ENCODE results near the gene FOSL2. TPM values are rescaled to one million over a fixed set of nuclear protein-coding genes. Genes with fewer than 3 reads are reported as not detected.

FOSL2 gene
- polyA plus RNA-seq, 1 of the 3 experiments (the other 2 are of a cell fraction): 41.7 TPM

DNA sequence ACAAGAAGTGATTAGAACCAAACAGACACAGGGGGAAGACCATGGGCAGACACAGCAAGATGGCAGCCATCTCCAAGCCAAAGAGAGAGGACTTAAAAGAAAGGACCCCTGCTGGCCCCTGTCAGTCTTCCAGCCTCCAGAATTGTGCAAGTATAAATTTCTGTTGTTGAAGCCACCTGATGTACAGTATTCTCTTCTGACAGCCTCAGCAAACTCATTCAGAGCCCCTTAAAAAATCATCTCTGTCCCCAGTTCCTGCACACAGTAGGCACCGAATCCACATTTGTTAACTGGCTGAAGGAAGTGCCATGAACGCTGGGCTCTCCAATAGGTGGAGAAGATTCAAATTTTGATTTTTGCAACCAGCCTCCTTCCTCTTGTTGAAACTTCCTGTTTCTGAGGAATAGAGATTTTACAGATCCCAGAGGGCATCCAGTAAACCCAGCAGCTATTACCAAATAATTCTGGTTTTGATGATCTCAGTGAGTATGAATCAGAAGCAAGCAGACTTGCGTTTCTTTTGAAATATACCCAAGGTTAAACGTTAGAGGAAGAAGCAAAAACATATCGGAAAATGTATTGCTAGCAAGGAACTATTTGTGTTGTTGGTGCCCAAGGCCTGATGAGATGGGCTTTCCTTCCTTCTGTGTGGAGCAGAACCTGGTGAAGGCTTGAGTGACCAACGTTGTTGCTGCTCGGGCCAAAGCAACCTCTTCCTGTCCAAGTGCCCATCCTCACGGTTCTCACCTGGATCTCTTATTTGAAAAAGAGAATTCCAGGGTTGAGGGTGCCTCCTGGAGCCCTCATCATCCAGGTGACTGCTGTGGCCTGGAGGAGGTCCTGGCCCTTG lies 55.5 kb downstream of the FOSL2 start:
- 71% methylated on average over 8 of the region's 8 CpGs for WGBS (ENCODE audit: low lambda C conversion rate)
- H3K27ac ChIP-seq (ENCODE audit: low read depth in 2 of 2, low read length in 1 of 2): peak overlapping the region in 1 of 2 experiments; percentile 55; a peak in 2 of 4 replicates
- no peak for DNase-seq
- H3K9me3 ChIP-seq: no peaks in the 10 kb centered on the region
- no peaks in the 10 kb centered on the region for H4K20me1 ChIP-seq (ENCODE audit: insufficient read depth)
- no peak overlapping the region for H3K9ac ChIP-seq
- no peaks in the 10 kb centered on the region for H3K36me3 ChIP-seq (replicated peaks in 1 of 2; ENCODE audit: control insufficient read depth in 1 of 2, insufficient read depth in 2 of 2, low read length in 1 of 2)
- ChIA-PET CTCF (interaction anchor here (0.6 to 1.9 kb wide), 4 partner anchors 49 to 764 kb away, joined by 3 to 4 read pairs (median 4); no protein-coding TSS in a partner anchor), POLR2A (no interaction called here)
- peak overlapping the region; percentile 63 for H2AFZ ChIP-seq (ENCODE audit: low read depth)
- H3K27me3 ChIP-seq (ENCODE audit: insufficient read depth): no peaks in the 10 kb centered on the region
- H3K79me2 ChIP-seq (ENCODE audit: insufficient read depth): no peaks in the 10 kb centered on the region
- TF ChIP-seq, protein P1, sequence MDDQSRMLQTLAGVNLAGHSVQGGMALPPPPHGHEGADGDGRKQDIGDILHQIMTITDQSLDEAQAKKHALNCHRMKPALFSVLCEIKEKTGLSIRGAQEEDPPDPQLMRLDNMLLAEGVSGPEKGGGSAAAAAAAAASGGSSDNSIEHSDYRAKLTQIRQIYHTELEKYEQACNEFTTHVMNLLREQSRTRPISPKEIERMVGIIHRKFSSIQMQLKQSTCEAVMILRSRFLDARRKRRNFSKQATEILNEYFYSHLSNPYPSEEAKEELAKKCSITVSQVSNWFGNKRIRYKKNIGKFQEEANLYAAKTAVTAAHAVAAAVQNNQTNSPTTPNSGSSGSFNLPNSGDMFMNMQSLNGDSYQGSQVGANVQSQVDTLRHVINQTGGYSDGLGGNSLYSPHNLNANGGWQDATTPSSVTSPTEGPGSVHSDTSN (IDR thresholded peaks at IDR 0.05): peak; percentile 28; the same call in 1 of the 2 replicates
- TF ChIP-seq TCF12 (IDR thresholded peaks at IDR 0.05): peak; percentile 61
- TF ChIP-seq ELF1 (IDR thresholded peaks at IDR 0.05): 0 out of 2 replicates have a peak, but pooled peaks have one; percentile 29
- TF ChIP-seq JUND (IDR thresholded peaks at IDR 0.05): peak; percentile 28; the same call in 1 of the 2 replicates
- no peak for TF ChIP-seq EZH2phosphoT487 (IDR thresholded peaks at IDR 0.05; ENCODE audit: borderline replicate concordance, low read depth)
- TF ChIP-seq, protein P2, sequence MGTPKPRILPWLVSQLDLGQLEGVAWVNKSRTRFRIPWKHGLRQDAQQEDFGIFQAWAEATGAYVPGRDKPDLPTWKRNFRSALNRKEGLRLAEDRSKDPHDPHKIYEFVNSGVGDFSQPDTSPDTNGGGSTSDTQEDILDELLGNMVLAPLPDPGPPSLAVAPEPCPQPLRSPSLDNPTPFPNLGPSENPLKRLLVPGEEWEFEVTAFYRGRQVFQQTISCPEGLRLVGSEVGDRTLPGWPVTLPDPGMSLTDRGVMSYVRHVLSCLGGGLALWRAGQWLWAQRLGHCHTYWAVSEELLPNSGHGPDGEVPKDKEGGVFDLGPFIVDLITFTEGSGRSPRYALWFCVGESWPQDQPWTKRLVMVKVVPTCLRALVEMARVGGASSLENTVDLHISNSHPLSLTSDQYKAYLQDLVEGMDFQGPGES (IDR thresholded peaks at IDR 0.05; ENCODE audit: low read depth, low read length): no peak
- TF ChIP-seq EP300 (IDR thresholded peaks at IDR 0.05; ENCODE audit: borderline replicate concordance in 1 of 2, low read depth in 1 of 2, low read length in 1 of 2): 0 out of 4 replicates have a peak, but pooled peaks of 1 of the 2 experiments have one; percentile 14
- TF ChIP-seq FOSL2 (IDR thresholded peaks at IDR 0.05; ENCODE audit: borderline replicate concordance, low read depth): peak; percentile 56; the same call in 1 of the 2 replicates
- 0 out of 2 replicates have a peak, but pooled peaks have one; percentile 24 for TF ChIP-seq GABPA (IDR thresholded peaks at IDR 0.05; ENCODE audit: low read depth)
- H3K4me3 ChIP-seq (ENCODE audit: low read depth in 2 of 2, low read length in 1 of 2): no peak overlapping the region
- H3F3A ChIP-seq (replicated peaks; ENCODE audit: insufficient read depth): peaks cover 12% of the 10 kb centered on the region
- peak overlapping the region; percentile 31; the same call in 1 of the 2 replicates for H3K4me2 ChIP-seq
- no peaks in the 10 kb centered on the region for H3K9me2 ChIP-seq
- H3K4me1 ChIP-seq (ENCODE audit: control insufficient read depth in 1 of 2, insufficient read depth in 2 of 2, low read depth in 1 of 2, low read length in 1 of 2): peaks cover 3 to 35% of the 10 kb centered on the region in 2 experiments; a peak in 3 of 4 replicates

DNA sequence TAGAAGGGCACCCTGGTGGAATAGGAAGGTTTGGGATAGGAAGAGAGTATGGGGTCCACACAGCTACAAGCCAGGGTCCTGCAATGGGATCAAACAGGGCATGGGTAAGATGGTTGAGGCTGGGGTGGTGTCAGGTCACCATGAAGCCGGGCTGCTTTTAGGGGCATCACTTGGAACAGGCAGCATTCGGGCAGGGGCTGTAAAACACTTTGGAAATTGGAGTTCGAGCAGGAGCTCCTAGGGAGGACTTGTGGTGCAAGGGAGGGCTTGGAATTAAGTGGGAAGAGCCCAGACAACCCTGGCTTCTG lies 56.1 kb downstream of the FOSL2 start:
- Histone ChIP-seq H3K9me3 (no peaks in the 10 kb centered on the region), H3K4me2 (peak overlapping the region; percentile 31; the same call in 1 of the 2 replicates), H3K36me3 (replicated peaks in 1 of 2; ENCODE audit: control insufficient read depth in 1 of 2, insufficient read depth in 2 of 2, low read length in 1 of 2) (no peaks in the 10 kb centered on the region), H3K9ac (no peak overlapping the region), H3F3A (replicated peaks; ENCODE audit: insufficient read depth) (peaks cover 12% of the 10 kb centered on the region), H3K27ac (ENCODE audit: low read depth in 2 of 2, low read length in 1 of 2) (peak overlapping the region in 1 of 2 experiments; percentile 55; a peak in 2 of 4 replicates), H3K4me3 (ENCODE audit: low read depth in 2 of 2, low read length in 1 of 2) (no peak overlapping the region), H3K79me2 (ENCODE audit: insufficient read depth) (no peaks in the 10 kb centered on the region), H3K27me3 (ENCODE audit: insufficient read depth) (no peaks in the 10 kb centered on the region), H4K20me1 (ENCODE audit: insufficient read depth) (no peaks in the 10 kb centered on the region), H2AFZ (ENCODE audit: low read depth) (peak overlapping the region; percentile 63), H3K9me2 (no peaks in the 10 kb centered on the region), H3K4me1 (ENCODE audit: control insufficient read depth in 1 of 2, insufficient read depth in 2 of 2, low read depth in 1 of 2, low read length in 1 of 2) (peaks cover 3 to 35% of the 10 kb centered on the region in 2 experiments; a peak in 3 of 4 replicates)
- TF ChIP-seq RFX5 (IDR thresholded peaks at IDR 0.05; ENCODE audit: low read length) (no peak), MEF2A (IDR thresholded peaks at IDR 0.05; ENCODE audit: borderline replicate concordance, low read depth) (no peak), POLR2AphosphoS5 (IDR thresholded peaks at IDR 0.05; ENCODE audit: low read depth, low read length) (no peak), GATA2 (CRISPR knock-in tag; IDR thresholded peaks at IDR 0.05) (no peak), RAD21 (IDR thresholded peaks at IDR 0.05; ENCODE audit: low read length) (no peak), RXRA (IDR thresholded peaks at IDR 0.05; ENCODE audit: borderline replicate concordance, low read depth) (no peak), YY1 (IDR thresholded peaks at IDR 0.05; ENCODE audit: low read depth) (no peak), EZH2phosphoT487 (IDR thresholded peaks at IDR 0.05; ENCODE audit: borderline replicate concordance, low read depth) (no peak), FOSL2 (IDR thresholded peaks at IDR 0.05; ENCODE audit: borderline replicate concordance, low read depth) (no peak)
- TF ChIP-seq, protein P2 (IDR thresholded peaks at IDR 0.05; ENCODE audit: low read depth, low read length): no peak
- TF ChIP-seq, protein P3, sequence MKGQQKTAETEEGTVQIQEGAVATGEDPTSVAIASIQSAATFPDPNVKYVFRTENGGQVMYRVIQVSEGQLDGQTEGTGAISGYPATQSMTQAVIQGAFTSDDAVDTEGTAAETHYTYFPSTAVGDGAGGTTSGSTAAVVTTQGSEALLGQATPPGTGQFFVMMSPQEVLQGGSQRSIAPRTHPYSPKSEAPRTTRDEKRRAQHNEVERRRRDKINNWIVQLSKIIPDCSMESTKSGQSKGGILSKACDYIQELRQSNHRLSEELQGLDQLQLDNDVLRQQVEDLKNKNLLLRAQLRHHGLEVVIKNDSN (IDR thresholded peaks at IDR 0.05; ENCODE audit: borderline replicate concordance, low read depth): no peak
- TF ChIP-seq, protein P4, sequence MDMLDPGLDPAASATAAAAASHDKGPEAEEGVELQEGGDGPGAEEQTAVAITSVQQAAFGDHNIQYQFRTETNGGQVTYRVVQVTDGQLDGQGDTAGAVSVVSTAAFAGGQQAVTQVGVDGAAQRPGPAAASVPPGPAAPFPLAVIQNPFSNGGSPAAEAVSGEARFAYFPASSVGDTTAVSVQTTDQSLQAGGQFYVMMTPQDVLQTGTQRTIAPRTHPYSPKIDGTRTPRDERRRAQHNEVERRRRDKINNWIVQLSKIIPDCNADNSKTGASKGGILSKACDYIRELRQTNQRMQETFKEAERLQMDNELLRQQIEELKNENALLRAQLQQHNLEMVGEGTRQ (IDR thresholded peaks at IDR 0.05; ENCODE audit: borderline replicate concordance, low read depth, low read length): no peak
- no peak for DNase-seq
- ChIA-PET CTCF (interaction anchor here (0.6 to 1.3 kb wide), 2 partner anchors 49 to 745 kb away, joined by 3 to 4 read pairs; no protein-coding TSS in a partner anchor), POLR2A (no interaction called here)
- WGBS (ENCODE audit: low lambda C conversion rate): 95% methylated on average over 3 of the region's 3 CpGs
